NT2/D1 (cell line): ENCODE data around the gene GPAT3.

Source experiments
- SUZ12 ChIP-seq: IDR thresholded peaks from 2 replicates; pipeline ENCODE4 v1.6.1; 2011; ENCODE audit not compliant: insufficient read length, insufficient read depth; ENCODE audit errors: extremely low read depth
- YY1 ChIP-seq: IDR thresholded peaks from 2 replicates; pipeline ENCODE4 v1.6.1; 2011; ENCODE audit not compliant: insufficient read length, insufficient read depth
- ZNF274 ChIP-seq: IDR thresholded peaks from 2 replicates; pipeline ENCODE4 v1.6.1; 2011; ENCODE audit warnings: mild to moderate bottlenecking, low read depth, low read length

DNA sequence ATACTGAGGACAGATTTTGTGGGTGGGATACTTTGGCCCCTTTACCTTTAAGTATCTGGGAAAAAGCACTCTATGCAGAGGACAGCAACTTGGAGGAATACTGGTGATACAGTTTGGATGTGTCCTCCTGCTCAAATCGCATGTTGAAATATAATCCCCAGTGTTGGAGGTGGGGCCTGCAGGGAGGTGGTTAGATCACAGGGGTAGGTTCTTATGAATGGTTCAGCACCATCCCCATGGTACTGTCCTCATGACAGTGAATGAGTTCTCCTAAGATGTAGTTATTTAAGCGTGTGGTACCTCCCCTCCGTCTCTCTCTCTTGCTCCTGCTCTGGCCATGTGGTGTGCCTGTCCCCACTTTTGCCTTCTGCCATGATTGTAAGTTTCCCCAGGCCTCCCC lies 24.6 kb downstream of the GPAT3 start:
- TF ChIP-seq ZNF274 = no peak
- no peak for TF ChIP-seq YY1
- no peak for TF ChIP-seq SUZ12
